ENCODE data around the gene MRM3. TPM values are rescaled to one million over a fixed set of nuclear protein-coding genes. Genes with fewer than 3 reads are reported as not detected.

The MRM3 gene
- 23.0 TPM for polyA plus RNA-seq (2012; ENCODE audit: insufficient read depth, insufficient read length, low read depth)

- Histone ChIP-seq H3K27me3 (no peaks in the 10 kb centered on the region), H3K36me3 (peaks cover 3% of the 10 kb centered on the region), H3K4me1 (no peaks in the 10 kb centered on the region), H3K4me3 (ENCODE audit: low read depth, low read length) (peak within 1 kb of the TSS; percentile 97), H3K9me3 (no peaks in the 10 kb centered on the region)
- peak; percentile 81 for DNase-seq
- no peak for TF ChIP-seq CTCF (IDR thresholded peaks at IDR 0.05; ENCODE audit: low read depth, low read length)
These were observed at the start of gene MRM3, which contains the start of gene GLOD4 for GRCh38 chr17:781805-782731. Gene MRM3, plus strand, starts transcription at chr17:782353. Its CDS starts 26 bp downstream, at chr17:782379. Gene GLOD4, minus strand, starts transcription at chr17:782280. Its CDS starts 25 bp downstream, at chr17:782255.

- no peak for TF ChIP-seq CTCF (IDR thresholded peaks at IDR 0.05; ENCODE audit: low read depth, low read length)
- H3K9me3 ChIP-seq: no peaks in the 10 kb centered on the region
- peak; percentile 11 for DNase-seq
- peak overlapping the region; percentile 62 for H3K4me3 ChIP-seq (ENCODE audit: low read depth, low read length)
- H3K36me3 ChIP-seq: no peaks in the 10 kb centered on the region
- no peaks in the 10 kb centered on the region for H3K4me1 ChIP-seq
- no peaks in the 10 kb centered on the region for H3K27me3 ChIP-seq
These were observed 49.0 kb upstream of the MRM3 start for GRCh38 chr17:732902-733720.

GRCh38 chr17:733743-734142 is 48.4 kb upstream of the MRM3 start:
- Histone ChIP-seq H3K36me3 (0 out of 2 replicates have a peak, but pooled peaks cover 4% of the 10 kb centered on the region), H3K4me3 (ENCODE audit: low read depth, low read length) (peak overlapping the region; percentile 62), H3K9me3 (no peaks in the 10 kb centered on the region), H3K27me3 (no peaks in the 10 kb centered on the region), H3K4me1 (no peaks in the 10 kb centered on the region)
- no peak for DNase-seq
- TF ChIP-seq CTCF (IDR thresholded peaks at IDR 0.05; ENCODE audit: low read depth, low read length): no peak

GRCh38 chr17:737561-738113 is 44.5 kb upstream of the MRM3 start:
- Histone ChIP-seq H3K4me1 (no peaks in the 10 kb centered on the region), H3K4me3 (ENCODE audit: low read depth, low read length) (no peak overlapping the region), H3K9me3 (no peaks in the 10 kb centered on the region), H3K27me3 (no peaks in the 10 kb centered on the region), H3K36me3 (peaks cover 4% of the 10 kb centered on the region; the same call in 1 of the 2 replicates)
- TF ChIP-seq CTCF (IDR thresholded peaks at IDR 0.05; ENCODE audit: low read depth, low read length): no peak
- DNase-seq: no peak

- Histone ChIP-seq H3K9me3 (no peaks in the 10 kb centered on the region), H3K4me1 (no peaks in the 10 kb centered on the region), H3K36me3 (peaks cover 17% of the 10 kb centered on the region), H3K4me3 (ENCODE audit: low read depth, low read length) (no peak overlapping the region), H3K27me3 (no peaks in the 10 kb centered on the region)
- no peak for DNase-seq
- no peak for TF ChIP-seq CTCF (IDR thresholded peaks at IDR 0.05; ENCODE audit: low read depth, low read length)
These were observed 41.7 kb upstream of the MRM3 start for GRCh38 chr17:740240-741017.
